ENCODE results near the gene GJA9. TPM values are rescaled to one million over a fixed set of nuclear protein-coding genes. Genes with fewer than 3 reads are reported as not detected.

GJA9 gene
- total and polyA plus RNA-seq, 2 of the 8 experiments (the other 6 are each of a cell fraction or from before 2014, with no cell fraction given), result not detected

GRCh38 chr1:38918568-38918967 lies 37.2 kb upstream of the GJA9 start:
- no peaks in the 10 kb centered on the region for H3K79me1 ChIP-seq (ENCODE audit: low read depth, low read length)
- no peak overlapping the region for H2BK120ac ChIP-seq (replicated peaks; ENCODE audit: low read depth, low read length)
- no peak overlapping the region for H2BK15ac ChIP-seq (ENCODE audit: low read length)
- no peaks in the 10 kb centered on the region for H3K9me3 ChIP-seq (ENCODE audit: insufficient read depth in 2 of 2, low read depth in 1 of 2, low read length in 1 of 2)
- DNase-seq (ENCODE audit: low read depth in 1 of 2, low spot score in 2 of 2) (no peak), FAIRE-seq (no peak)
- no peaks in the 10 kb centered on the region for H3K79me2 ChIP-seq (ENCODE audit: control insufficient read depth in 1 of 2, insufficient read depth in 2 of 2, low read length in 2 of 2)
- no peak overlapping the region for H3K27ac ChIP-seq (ENCODE audit: low read depth, low read length)
- WGBS, 2 experiments (ENCODE audit: extremely low coverage in 1 of 2, insufficient coverage in 1 of 2, insufficient read length in 1 of 2, insufficient replicate concordance in 2 of 2, low coverage in 1 of 2, low lambda C conversion rate in 2 of 2, missing lambda C conversion rate in 1 of 2), result 88% methylated on average over 5 of the region's 5 CpGs; no CpG with 5 or more reads in 1 of the 2 experiments
- H3K56ac ChIP-seq (replicated peaks; ENCODE audit: insufficient read length, low read depth, low read length), result no peak overlapping the region
- no peak overlapping the region for H3K4me2 ChIP-seq (ENCODE audit: insufficient read depth in 1 of 2, low read depth in 2 of 2, low read length in 2 of 2)
- H3K18ac ChIP-seq (ENCODE audit: extremely low read depth, low read length), result no peak overlapping the region
- no peaks in the 10 kb centered on the region for H4K20me1 ChIP-seq (replicated peaks in 1 of 2; ENCODE audit: control insufficient read depth in 1 of 2, insufficient read depth in 2 of 2, low read length in 2 of 2)
- no peak overlapping the region for H3K4me3 ChIP-seq (ENCODE audit: extremely low read depth in 1 of 4, insufficient read depth in 2 of 4, low read depth in 3 of 4, low read length in 4 of 4)
- H3K9ac ChIP-seq (replicated peaks in 1 of 4; ENCODE audit: extremely low read depth in 1 of 4, low read depth in 3 of 4, low read length in 3 of 4), result no peak overlapping the region
- no peak overlapping the region for H4K5ac ChIP-seq (ENCODE audit: insufficient read length, low read depth, low read length)
- H3K23me2 ChIP-seq (ENCODE audit: low read depth, low read length), result no peaks in the 10 kb centered on the region
- no peak overlapping the region for H3K23ac ChIP-seq (ENCODE audit: insufficient read length)
- CTCF ChIA-PET (ENCODE audit: partially characterized antibody), result interaction anchor here (0.7 to 1.9 kb wide), 3 partner anchors 10 to 45 kb away, joined by 3 to 5 read pairs (median 3); no protein-coding TSS in a partner anchor
- H3K4me1 ChIP-seq (replicated peaks in 1 of 4; ENCODE audit: control insufficient read depth in 3 of 4, insufficient read depth in 4 of 4, low read length in 3 of 4), result no peaks in the 10 kb centered on the region
- H3K36me3 ChIP-seq (ENCODE audit: control insufficient read depth in 2 of 4, insufficient read depth in 4 of 4, low read length in 3 of 4), result no peaks in the 10 kb centered on the region
- H3K14ac ChIP-seq (ENCODE audit: insufficient read length), result no peak overlapping the region
- H2AK5ac ChIP-seq (ENCODE audit: low read depth, low read length), result no peak overlapping the region
- H3K4ac ChIP-seq (replicated peaks; ENCODE audit: insufficient read length, low read depth, low read length), result no peak overlapping the region
- H2AFZ ChIP-seq (ENCODE audit: low read length), result no peak overlapping the region
- no peaks in the 10 kb centered on the region for H3K27me3 ChIP-seq (replicated peaks in 1 of 4; ENCODE audit: control insufficient read depth in 3 of 4, extremely low read depth in 1 of 4, insufficient read depth in 3 of 4, low read length in 3 of 4)
- no peak overlapping the region for H2BK5ac ChIP-seq (ENCODE audit: low read depth, low read length)
- no peak overlapping the region; the same call in 1 of the 2 replicates for H4K8ac ChIP-seq (ENCODE audit: extremely low read depth, insufficient read depth, low read length)
- H4K91ac ChIP-seq (replicated peaks; ENCODE audit: insufficient read length, low read length), result no peak overlapping the region
- POLR2A ChIA-PET (ENCODE audit: partially characterized antibody), result interaction anchor here (0.6 to 1.8 kb wide), 4 partner anchors 10 to 161 kb away, joined by 3 to 4 read pairs (median 4); no protein-coding TSS in a partner anchor
- no peak overlapping the region for H2BK12ac ChIP-seq (ENCODE audit: low read depth, low read length)
- no peak overlapping the region for H2BK20ac ChIP-seq (ENCODE audit: low read length)
- TF ChIP-seq RBBP5 (IDR thresholded peaks at IDR 0.05; ENCODE audit: borderline replicate concordance, low read depth, low read length), result no peak
- TF ChIP-seq SP4 (IDR thresholded peaks at IDR 0.05; ENCODE audit: low read length), result no peak
- no peak for TF ChIP-seq SP2 (IDR thresholded peaks at IDR 0.05; ENCODE audit: low read length)
- TF ChIP-seq E2F6 (IDR thresholded peaks at IDR 0.05), result no peak
- TF ChIP-seq MAX (IDR thresholded peaks at IDR 0.05), result no peak
- TF ChIP-seq GABPA (IDR thresholded peaks at IDR 0.05; ENCODE audit: borderline replicate concordance, insufficient read depth, low read length), result no peak
- no peak for TF ChIP-seq JUND (IDR thresholded peaks at IDR 0.05; ENCODE audit: low read length)
- no peak for TF ChIP-seq POU5F1 (IDR thresholded peaks at IDR 0.05; ENCODE audit: low read depth, low read length)
- TF ChIP-seq TAF7 (optimal IDR thresholded peaks at IDR 0.05; ENCODE audit: borderline replicate concordance, low read depth, low read length), result no peak
- TF ChIP-seq CHD1 (IDR thresholded peaks at IDR 0.05; ENCODE audit: low read depth, low read length), result no peak
- TF ChIP-seq CBX5 (IDR thresholded peaks at IDR 0.05; ENCODE audit: low read depth, low read length), result no peak
- no peak for TF ChIP-seq EGR1 (IDR thresholded peaks at IDR 0.05; ENCODE audit: borderline replicate concordance, low read depth, low read length)
- TF ChIP-seq SIX5 (IDR thresholded peaks at IDR 0.05; ENCODE audit: low read depth, low read length), result no peak
- no peak for TF ChIP-seq FOSL1 (IDR thresholded peaks at IDR 0.05; ENCODE audit: insufficient read depth, low read depth, low read length)
